Smooth muscle cell (in vitro differentiated cells): ENCODE measurements around the gene LRRC55. TPM values are rescaled to one million over a fixed set of nuclear protein-coding genes. Genes with fewer than 3 reads are reported as not detected.

Experiments
- DNase-seq: peaks from one replicate; lab custom pipeline; 2025; ENCODE audit not compliant: unreplicated experiment; lab: John Stamatoyannopoulos, UW
- H2AFZ ChIP-seq: fragments of 200-600 bp; sonication (generic); 2 replicates; pipeline ENCODE4 v1.6.0; 2016; ENCODE audit warnings: antibody characterized with exemption, low read depth, mild to moderate bottlenecking
- H3F3A ChIP-seq: fragments of 200-600 bp; sonication (generic); 2 replicates; pipeline ENCODE4 v1.6.0; 2017; ENCODE audit warnings: antibody characterized with exemption, low read depth
- H3K27ac ChIP-seq: fragments of 200-600 bp; sonication (generic); 2 replicates; pipeline ENCODE4 v1.5.1; 2016; ENCODE audit warnings: low read depth, mild to moderate bottlenecking
- H3K27me3 ChIP-seq: fragments of 200-600 bp; sonication (generic); 2 replicates; pipeline ENCODE4 v1.6.1; 2016; ENCODE audit warnings: low read depth, mild to moderate bottlenecking
- H3K36me3 ChIP-seq: fragments of 200-600 bp; sonication (generic); 2 replicates; pipeline ENCODE4 v1.5.1; 2016; ENCODE audit warnings: low read depth
- H3K4me1 ChIP-seq: fragments of 200-600 bp; sonication (generic); 2 replicates; pipeline ENCODE4 v1.5.1; 2016; ENCODE audit warnings: low read depth
- H3K4me2 ChIP-seq: fragments of 200-600 bp; sonication (generic); 2 replicates; pipeline ENCODE4 v1.6.0; 2016; ENCODE audit warnings: mild to moderate bottlenecking
- H3K4me3 ChIP-seq: fragments of 200-600 bp; sonication (generic); 2 replicates; pipeline ENCODE4 v1.5.1; 2016; ENCODE audit warnings: mild to moderate bottlenecking
- H3K79me2 ChIP-seq: fragments of 200-600 bp; sonication (generic); 2 replicates; pipeline ENCODE4 v1.6.0; 2016; ENCODE audit warnings: low read depth, mild to moderate bottlenecking
- H3K9ac ChIP-seq: fragments of 200-600 bp; sonication (generic); 2 replicates; pipeline ENCODE4 v1.6.0; 2016; ENCODE audit warnings: low read depth
- H3K9me3 ChIP-seq: fragments of 200-600 bp; sonication (generic); replicated peaks from 2 replicates; pipeline ENCODE4 v1.5.1; 2016; ENCODE audit warnings: low read depth
- H4K20me1 ChIP-seq: fragments of 200-600 bp; sonication (generic); 2 replicates; pipeline ENCODE4 v1.6.0; 2016; ENCODE audit warnings: low read depth
- WGBS: methylation state at CpG from one replicate; pipeline ENCODE4 v1.1.7; 2016; ENCODE audit warnings: low lambda C conversion rate; 5-methylcytosine and 5-hydroxymethylcytosine counted together
- polyA plus RNA-seq: library from polyadenylated mRNA; unstranded; fragments of >200 nt; fragmentation: Nextera tagmentation; extraction: Ambion mirVana; gene quantifications from 2 replicates; pipeline ENCODE4 v1.2.1, GENCODE V29; 2016
- total RNA-seq: library from RNA; depleted of rRNA; stranded (reverse); fragments of >200 nt; gene quantifications from 2 replicates; pipeline ENCODE4 v1.2.3, GENCODE V29; 2014
- TF ChIP-seq, protein P1 (sequence below): fragments of 200-600 bp; sonication (generic); IDR thresholded peaks from 2 replicates; pipeline ENCODE4 v1.5.1; 2017; ENCODE audit warnings: borderline replicate concordance, mild to moderate bottlenecking, antibody characterized with exemption; ENCODE audit not compliant: insufficient read depth, poor library complexity, severe bottlenecking

LRRC55 gene
- total and polyA plus RNA-seq, 2 experiments from 2014 or later = 0.10 TPM; not detected in 1

DNA sequence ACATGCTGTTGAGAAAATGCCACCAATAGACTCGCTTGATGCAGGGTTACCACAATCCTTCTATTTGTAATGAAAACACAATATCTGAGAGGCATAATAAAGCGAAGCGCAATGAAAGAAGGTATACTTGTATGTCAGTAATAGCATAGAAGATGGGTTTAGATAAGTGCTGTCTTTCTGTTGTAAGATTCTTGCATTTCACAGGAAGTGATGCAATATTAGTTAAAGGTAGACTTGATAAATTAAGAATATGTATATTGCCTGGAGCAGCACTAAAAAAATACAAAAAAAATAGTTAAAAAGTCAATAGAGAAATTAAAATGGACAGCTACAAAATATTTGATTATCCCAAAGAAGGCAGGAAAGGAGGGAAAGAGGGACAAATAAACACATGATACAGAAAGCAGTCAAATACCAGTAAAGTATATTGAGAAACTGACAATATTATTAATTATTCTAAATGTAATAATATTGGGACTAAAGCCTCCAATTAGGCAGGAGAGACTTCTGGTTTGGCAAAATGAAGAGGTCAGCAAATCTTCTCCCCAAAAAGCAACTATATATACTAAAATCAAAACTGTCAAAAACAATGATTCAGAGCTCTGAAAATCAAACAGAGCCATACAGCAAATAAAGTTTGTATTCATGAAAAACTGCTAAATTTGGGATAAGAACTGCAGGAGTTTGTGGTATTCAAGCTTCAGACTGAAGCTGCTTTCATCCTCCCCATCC, 46.6 kb upstream of the LRRC55 start:
- Histone ChIP-seq H3K4me3 (no peak overlapping the region), H3K4me2 (no peak overlapping the region), H3K4me1 (no peaks in the 10 kb centered on the region), H3K27me3 (no peaks in the 10 kb centered on the region), H3K36me3 (no peaks in the 10 kb centered on the region), H3K79me2 (no peaks in the 10 kb centered on the region), H3K9ac (no peak overlapping the region), H2AFZ (no peak overlapping the region), H4K20me1 (no peaks in the 10 kb centered on the region), H3K27ac (no peak overlapping the region), H3K9me3 (no peaks in the 10 kb centered on the region), H3F3A (no peaks in the 10 kb centered on the region)
- no peak for DNase-seq
- whole genome bisulfite sequencing = 96% methylated on average over 3 of the region's 3 CpGs
- TF ChIP-seq, protein P1, sequence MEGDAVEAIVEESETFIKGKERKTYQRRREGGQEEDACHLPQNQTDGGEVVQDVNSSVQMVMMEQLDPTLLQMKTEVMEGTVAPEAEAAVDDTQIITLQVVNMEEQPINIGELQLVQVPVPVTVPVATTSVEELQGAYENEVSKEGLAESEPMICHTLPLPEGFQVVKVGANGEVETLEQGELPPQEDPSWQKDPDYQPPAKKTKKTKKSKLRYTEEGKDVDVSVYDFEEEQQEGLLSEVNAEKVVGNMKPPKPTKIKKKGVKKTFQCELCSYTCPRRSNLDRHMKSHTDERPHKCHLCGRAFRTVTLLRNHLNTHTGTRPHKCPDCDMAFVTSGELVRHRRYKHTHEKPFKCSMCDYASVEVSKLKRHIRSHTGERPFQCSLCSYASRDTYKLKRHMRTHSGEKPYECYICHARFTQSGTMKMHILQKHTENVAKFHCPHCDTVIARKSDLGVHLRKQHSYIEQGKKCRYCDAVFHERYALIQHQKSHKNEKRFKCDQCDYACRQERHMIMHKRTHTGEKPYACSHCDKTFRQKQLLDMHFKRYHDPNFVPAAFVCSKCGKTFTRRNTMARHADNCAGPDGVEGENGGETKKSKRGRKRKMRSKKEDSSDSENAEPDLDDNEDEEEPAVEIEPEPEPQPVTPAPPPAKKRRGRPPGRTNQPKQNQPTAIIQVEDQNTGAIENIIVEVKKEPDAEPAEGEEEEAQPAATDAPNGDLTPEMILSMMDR = no peak

DNA sequence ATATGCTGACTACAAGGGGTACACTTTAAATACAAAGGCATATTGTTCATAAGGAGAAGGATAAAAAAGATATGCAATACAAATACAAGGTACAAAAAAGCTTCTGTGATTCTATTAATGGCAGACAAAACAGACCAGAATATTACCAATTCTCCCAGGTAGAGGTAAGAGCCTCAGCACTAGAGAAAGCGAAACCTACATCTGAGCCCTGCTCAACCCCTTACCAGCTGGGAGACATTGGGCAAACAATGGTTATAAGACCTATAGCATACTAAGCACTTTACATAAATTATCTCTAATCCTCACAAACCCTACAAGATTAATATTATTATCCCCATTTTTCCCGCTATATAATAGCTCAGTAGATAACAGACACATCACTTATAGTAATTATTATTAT, 41.2 kb upstream of the LRRC55 start:
- H2AFZ ChIP-seq = no peak overlapping the region
- 42% methylated on average over 2 of the region's 2 CpGs for WGBS
- no peak overlapping the region for H3K27ac ChIP-seq
- DNase-seq = no peak
- no peaks in the 10 kb centered on the region for H3K4me1 ChIP-seq
- H3K36me3 ChIP-seq = no peaks in the 10 kb centered on the region
- H4K20me1 ChIP-seq = no peaks in the 10 kb centered on the region
- TF ChIP-seq, protein P1 = no peak
- H3K4me2 ChIP-seq = no peak overlapping the region
- no peak overlapping the region for H3K4me3 ChIP-seq
- no peak overlapping the region for H3K9ac ChIP-seq
- no peaks in the 10 kb centered on the region for H3K27me3 ChIP-seq
- no peaks in the 10 kb centered on the region for H3K9me3 ChIP-seq
- no peaks in the 10 kb centered on the region for H3K79me2 ChIP-seq
- no peaks in the 10 kb centered on the region for H3F3A ChIP-seq

DNA sequence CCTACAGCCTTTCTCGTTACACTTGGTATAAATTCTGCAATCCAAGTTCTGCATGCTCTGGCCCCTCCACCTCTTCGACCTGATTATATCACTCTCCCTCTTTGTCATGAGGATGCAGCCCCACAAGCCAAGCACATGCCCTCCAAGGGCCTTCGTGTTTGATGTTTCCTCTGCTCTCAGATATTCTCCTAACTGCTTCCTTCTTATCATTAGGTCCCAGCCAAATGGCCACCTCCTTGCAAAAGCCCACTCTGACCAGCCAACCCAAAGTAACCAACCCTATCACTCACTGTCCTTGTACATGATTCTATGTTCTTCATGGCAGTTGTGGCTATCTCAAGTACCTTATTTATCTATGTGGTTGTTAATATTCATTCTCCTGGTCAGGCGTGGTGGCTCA, 38.3 kb upstream of the LRRC55 start:
- 97% methylated on average over 4 of the region's 4 CpGs for WGBS
- Histone ChIP-seq H3K4me1 (no peaks in the 10 kb centered on the region), H4K20me1 (no peaks in the 10 kb centered on the region), H3K79me2 (no peaks in the 10 kb centered on the region), H3K4me3 (no peak overlapping the region), H3F3A (no peaks in the 10 kb centered on the region), H3K36me3 (no peaks in the 10 kb centered on the region), H3K9me3 (no peaks in the 10 kb centered on the region), H3K4me2 (no peak overlapping the region), H3K27ac (no peak overlapping the region), H3K27me3 (no peaks in the 10 kb centered on the region), H2AFZ (no peak overlapping the region), H3K9ac (no peak overlapping the region)
- TF ChIP-seq, protein P1 = no peak
- no peak for DNase-seq

DNA sequence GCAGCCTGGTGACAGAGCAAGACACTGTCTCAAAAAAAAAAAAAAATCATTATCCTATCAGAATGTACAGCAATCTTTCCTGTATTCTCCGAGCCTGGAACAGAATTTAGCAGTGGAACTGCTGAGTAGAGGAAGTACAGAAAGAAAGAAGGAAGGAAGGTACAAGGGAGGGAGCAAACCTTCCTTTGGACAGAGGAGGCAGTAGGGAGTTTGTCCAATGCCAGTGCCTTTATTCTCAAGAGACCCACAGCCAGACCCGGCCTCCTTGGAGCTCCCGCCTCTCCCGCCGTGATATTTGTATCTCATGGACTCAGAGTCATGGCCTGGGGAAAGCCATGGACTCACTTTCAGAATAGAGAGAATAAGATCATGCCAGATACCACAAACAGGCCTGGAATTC, 37.7 kb upstream of the LRRC55 start:
- Histone ChIP-seq H3F3A (no peaks in the 10 kb centered on the region), H3K4me2 (no peak overlapping the region), H3K27ac (no peak overlapping the region), H3K4me3 (no peak overlapping the region), H3K27me3 (no peaks in the 10 kb centered on the region), H3K4me1 (no peaks in the 10 kb centered on the region), H3K36me3 (no peaks in the 10 kb centered on the region), H3K79me2 (no peaks in the 10 kb centered on the region), H4K20me1 (no peaks in the 10 kb centered on the region), H3K9me3 (no peaks in the 10 kb centered on the region), H2AFZ (no peak overlapping the region), H3K9ac (no peak overlapping the region)
- TF ChIP-seq, protein P1 = no peak
- 50% methylated on average over 5 of the region's 5 CpGs for WGBS
- DNase-seq = no peak
